ENCODE measurements around the gene ALOX5AP.
"Not testable (repeated sequence)": the region's sequence is repeated elsewhere in the genome, so short reads cannot be mapped to it uniquely, and the experiment has no call there.

Gene ALOX5AP

GRCh38 chr13:30739237-30739528, 3.8 kb downstream of the ALOX5AP start:
- DNase-seq: no peak

DNA sequence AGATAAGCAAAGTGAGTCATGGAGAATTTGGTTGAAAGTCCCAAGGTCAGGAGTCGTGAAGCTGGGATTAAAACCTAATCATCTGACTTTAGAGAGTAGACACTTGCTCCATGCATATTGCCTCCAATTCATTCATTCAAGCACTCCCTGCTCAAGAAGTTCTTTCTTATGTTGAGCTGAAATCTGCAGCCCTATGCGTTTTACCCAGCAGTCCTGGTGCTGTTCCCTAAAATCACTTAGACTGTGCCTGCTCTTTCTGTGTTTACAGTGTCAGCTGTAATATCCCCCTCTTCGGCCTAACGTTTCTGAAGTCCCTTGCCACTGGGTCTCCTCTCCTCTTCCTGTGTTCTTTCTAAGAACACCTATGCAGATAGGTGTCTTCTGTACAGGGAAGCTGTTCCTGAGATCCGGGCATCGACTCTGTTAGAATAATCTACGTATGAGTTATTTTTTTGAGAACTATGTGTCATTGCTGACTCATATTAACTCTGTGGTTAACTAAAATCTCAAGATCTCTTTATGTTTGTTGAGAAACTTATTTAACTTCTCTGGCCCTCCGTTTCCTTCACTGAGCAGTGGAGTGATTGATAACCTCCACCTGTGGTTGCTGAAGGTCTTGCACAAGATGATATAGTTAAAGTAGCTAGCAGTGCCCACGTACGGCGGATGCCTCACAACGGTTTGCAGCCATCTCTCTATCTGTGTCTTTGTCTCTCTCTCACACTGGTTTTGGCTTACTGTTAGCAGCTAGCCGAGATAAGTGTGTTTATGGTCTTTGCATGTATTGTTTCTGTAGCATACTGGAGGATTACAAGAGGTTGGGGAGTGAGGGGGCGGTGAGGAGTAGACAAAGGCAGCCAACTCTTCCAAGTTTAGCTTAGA, 4.7 kb downstream of the ALOX5AP start:
- DNase-seq: peak; percentile 45

DNA sequence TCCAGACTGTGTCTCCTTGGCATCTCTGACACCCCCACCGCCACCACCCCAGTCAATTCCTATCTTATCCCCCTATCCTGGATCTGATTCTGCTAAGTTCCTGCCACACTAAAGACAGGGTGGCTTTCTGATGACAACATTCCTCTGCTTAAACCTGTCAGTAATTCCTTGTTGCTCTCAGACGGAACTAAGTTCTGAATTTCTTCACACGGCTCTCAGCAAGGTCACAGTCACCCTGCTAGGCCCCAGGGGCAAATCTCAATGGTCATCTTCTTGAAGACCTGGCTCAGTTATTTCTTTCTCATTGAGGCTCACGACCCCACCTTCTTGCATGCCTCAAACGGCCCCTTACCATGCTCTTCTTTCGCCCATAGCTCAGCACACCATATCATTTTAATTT, 7.6 kb downstream of the ALOX5AP start:
- no peak for DNase-seq

DNA sequence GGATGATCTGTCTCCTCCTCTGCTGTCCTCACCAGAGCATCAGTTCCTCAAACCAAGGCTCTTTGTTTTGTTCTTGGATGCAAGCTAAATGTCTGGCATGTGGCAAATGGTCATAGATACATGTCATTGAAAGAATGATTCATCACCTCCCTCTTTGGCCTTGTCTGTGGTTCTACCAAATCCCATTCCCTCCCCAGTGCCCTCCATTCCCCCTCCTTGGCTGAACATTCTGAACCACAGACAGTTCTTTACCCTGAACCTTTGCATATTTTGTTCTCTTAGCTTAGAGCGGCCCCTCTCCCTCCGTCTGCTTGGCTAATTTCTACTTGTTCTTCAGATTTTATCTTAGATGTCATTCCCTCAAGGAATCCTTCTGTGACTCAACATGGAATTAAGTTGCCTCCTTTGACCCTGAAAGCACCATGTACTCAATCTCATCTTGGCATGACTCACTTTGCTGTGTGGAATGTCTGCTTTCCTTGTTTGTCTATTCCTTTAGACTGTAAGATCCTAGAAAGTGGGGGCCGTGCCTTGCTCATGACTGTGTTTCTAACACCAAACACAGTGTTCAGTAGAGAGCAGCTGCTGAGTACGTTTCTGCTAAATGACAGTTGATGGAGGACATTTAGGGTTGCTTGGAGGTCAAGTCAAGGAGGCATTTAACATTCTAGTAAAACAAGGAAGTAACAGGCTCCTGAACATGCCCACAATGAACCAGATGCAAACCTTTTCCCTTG, 8.1 kb downstream of the ALOX5AP start:
- DNase-seq: no peak

- DNase-seq: peak; percentile 57
Observed at GRCh38 chr13:30744056-30744680, 8.8 kb downstream of the ALOX5AP start.

GRCh38 chr13:30744681-30745077, 9.3 kb downstream of the ALOX5AP start:
- no peak for DNase-seq

GRCh38 chr13:30745906-30746686, 10.8 kb downstream of the ALOX5AP start:
- DNase-seq: no peak

- DNase-seq: no peak
Observed at GRCh38 chr13:30746791-30747190, 11.4 kb downstream of the ALOX5AP start.

- not testable (repeated sequence) for DNase-seq
Observed at GRCh38 chr13:30747845-30748244, 12.5 kb downstream of the ALOX5AP start.

DNA sequence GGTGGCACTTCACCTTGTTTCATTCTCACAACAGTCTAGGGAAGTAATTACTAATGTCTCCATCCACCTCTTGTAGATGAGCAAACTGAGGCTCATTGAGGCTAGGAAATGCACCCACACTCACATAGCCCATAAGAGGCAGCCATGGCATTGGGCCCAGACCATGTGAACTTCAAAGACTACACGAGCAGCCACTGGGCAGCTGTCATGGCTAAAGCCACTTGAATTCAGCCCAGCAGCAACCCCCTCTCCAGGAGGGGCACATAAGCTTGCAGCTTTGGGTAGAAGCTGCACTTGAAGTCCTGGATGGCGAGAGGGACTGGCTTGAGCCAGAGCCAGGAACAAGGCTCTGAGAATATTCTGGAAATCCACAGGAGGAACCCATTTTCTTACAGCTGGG, 13.4 kb downstream of the ALOX5AP start:
- no peak for DNase-seq

DNA sequence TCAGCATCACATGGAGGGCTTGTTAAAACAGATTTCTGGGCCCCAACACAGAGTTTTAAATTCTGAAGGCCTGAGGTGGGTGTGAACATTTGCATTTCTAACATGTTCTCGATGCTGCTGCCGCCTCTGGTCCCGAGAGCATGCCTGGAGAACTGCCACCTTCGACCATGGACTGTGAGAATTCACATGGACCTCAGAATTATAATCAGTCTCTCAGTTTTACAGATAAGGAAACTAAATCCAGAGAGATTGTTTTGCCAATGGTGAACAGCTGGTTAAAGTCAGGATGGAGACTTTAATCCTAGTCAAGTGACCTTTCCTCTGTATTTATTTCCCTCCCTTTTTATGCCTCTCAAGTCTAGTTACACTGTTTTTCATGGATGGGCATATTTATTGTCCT, 14.7 kb downstream of the ALOX5AP start:
- DNase-seq: no peak

DNA sequence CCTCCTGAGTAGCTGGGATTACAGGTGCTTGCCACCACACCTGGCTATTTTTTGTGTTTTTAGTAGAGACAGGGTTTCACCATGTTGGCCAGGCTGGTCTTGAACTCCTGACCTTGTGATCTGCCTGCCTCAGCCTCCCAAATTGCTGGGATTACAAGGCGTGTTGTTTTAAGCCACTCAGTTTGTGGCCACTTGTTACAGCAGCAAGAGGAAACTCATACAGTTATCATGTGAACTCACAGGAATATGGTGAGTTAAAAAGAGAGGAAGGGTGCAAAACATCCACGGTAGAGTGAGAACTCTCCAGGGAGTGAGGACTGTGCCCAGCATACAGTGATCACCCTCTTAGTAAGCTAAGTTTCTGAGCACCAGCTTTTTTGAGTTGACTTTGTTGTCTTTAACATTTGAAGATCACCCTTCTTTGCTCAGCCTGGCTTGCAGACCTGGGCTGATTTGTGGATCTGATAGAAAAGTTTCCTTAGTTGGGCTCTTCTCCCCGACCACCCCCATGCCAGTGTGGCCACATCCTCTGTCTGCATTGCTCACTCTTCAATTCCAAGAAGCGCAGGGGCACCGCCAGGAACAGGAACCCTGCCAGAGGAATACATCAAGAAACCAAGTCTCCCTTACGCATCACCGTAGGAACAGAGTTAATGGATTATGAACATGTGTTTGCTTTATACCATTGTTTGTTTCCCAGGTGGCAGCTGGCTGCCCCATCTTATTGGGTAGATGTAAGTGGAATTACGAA, 16.0 kb downstream of the ALOX5AP start:
- no peak for DNase-seq

DNA sequence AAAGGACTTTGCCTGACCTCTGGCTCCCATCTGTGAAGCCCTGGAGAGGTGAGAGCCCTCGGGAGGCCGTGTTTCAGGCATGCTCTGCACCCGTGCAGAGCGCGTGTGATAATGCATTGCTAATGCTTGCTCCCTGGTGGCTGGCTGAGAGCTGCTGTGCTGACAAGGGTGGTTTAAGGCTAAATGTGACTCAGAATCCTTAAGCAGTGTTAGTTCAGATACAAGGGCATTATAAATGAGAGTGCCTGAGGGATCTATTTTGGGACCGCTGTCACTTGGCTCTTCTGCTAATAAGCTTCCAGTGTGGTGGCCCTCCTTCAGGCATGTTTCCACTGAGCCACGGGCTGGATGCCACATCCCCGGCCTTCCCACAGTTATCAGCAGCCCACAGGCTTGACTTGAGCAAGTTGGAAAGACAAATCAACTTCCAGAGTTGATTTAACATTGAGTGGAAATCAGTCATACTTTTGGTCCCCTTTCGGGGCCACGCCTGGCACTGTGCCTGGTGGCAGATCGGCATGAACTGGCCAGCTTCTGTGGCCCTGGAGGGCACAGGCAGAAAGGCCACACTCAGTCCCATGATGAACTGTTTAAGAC, 17.0 kb downstream of the ALOX5AP start:
- no peak for DNase-seq

GRCh38 chr13:30753030-30753616, 17.8 kb downstream of the ALOX5AP start:
- no peak for DNase-seq

- DNase-seq: no peak
Observed at GRCh38 chr13:30755678-30756077, 20.3 kb downstream of the ALOX5AP start.

DNA sequence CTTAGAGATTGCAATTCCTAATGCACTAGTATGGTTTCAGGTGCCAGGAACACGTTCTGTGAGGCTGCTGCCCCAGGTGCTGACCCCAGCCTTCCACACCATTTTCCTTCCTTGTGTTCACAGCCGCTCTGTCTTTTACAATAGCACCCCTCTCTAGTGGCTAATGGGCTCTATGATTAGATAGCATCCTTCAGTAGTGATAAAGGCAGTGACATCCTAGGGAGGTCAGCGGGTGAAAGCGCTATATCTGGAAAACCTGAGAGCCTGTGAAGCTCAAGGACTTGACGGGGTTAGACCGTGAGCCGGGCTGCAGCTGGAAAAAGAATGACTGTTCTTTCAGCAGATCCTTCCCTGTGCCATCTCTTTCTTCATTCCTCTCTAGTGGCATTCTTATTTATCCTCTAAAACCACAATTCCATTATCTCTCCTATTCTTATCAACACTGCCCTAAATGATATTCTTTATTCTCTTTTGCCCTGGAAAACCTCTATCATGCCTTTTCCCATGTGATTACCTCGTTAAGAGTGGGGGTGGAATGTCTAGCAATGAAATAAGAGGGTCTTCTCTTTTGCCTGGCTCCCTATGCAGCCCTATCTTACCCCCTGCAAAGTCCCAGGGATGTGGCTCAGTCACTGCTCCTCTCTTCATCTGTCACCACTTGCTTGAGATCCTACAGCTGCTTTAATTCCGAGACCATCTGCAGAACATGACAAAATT, 21.8 kb downstream of the ALOX5AP start:
- no peak for DNase-seq

GRCh38 chr13:30759748-30760147, 24.4 kb downstream of the ALOX5AP start:
- DNase-seq: no peak

DNA sequence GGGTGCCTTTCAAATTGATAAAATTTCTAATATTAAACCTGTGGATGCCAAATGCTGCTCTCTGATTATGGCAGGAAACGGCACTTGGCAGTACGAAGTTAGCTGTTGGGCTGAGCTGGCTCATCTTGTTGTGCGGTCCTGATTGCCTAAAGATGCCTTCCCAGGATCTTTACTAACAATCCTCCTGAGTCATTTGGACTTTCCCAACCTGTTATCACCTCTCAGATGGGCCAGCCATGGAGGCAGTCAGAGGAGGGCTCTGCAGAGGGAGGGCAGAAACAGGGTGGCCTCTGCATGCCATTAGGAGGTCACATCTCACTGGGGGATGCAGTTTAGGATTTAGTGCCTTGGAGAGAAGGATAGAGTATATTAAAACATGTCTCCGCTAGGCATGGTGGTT, 27.3 kb downstream of the ALOX5AP start:
- DNase-seq: no peak

DNA sequence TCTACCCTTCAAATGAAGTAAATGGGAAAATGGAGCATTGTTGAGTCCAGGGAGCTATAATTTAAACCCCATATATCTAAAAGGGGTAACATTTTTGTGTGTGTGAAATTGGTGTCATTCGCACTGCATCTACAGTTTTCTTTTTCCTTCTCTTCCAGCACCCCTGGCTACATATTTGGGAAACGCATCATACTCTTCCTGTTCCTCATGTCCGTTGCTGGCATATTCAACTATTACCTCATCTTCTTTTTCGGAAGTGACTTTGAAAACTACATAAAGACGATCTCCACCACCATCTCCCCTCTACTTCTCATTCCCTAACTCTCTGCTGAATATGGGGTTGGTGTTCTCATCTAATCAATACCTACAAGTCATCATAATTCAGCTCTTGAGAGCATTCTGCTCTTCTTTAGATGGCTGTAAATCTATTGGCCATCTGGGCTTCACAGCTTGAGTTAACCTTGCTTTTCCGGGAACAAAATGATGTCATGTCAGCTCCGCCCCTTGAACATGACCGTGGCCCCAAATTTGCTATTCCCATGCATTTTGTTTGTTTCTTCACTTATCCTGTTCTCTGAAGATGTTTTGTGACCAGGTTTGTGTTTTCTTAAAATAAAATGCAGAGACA, 28.6 kb downstream of the ALOX5AP start:
- DNase-seq: no peak

GRCh38 chr13:30766231-30766630, 30.9 kb downstream of the ALOX5AP start:
- no peak for DNase-seq
